Measurements from ENCODE around the gene TTC24. TPM values are rescaled to one million over a fixed set of nuclear protein-coding genes. Genes with fewer than 3 reads are reported as not detected.
"Not testable (repeated sequence)": the region's sequence is repeated elsewhere in the genome, so short reads cannot be mapped to it uniquely, and the experiment has no call there.

TTC24 gene
- polyA plus RNA-seq, 6 donors from 2014 or later = 2.4 to 4.5 (median 3.2) TPM; not detected in 1

DNA sequence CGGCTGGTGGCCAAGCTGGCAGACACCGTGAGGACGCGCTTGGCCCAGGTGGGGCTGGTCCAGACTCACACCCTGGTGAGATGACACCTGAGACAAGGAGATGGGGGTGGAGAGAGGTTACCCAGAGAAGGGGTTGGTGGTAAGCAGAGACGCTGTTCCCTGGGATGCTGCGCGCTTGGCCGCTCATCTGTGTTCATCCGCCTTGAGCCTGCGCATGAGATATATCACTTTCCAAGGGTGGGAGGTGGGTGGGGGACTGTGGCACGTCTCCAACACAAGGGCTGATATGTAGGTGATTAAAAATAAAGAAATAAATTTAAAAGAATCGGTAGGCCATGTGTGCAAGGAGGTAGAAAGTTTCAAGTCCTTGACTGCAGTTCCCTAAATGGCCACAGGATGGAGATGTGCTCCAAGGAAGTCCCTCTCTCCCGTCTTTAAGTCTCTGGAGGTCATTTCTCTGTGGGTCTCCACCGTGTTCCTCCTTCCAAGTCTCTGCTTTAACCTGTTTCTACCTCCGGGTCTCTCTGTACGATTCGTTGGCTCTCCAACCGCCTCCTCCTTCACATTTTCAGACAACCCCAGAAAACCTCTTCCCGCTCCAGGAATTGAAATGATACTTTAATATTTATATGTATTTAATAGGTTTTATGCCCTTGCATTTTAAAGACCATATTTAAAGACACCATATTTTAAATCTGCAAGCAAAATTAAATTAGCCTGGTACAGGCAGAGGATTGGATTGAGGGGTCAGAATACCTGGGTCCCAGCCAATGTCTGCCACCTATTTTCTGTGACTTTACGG, 4.5 kb downstream of the TTC24 start:
- Mint-ChIP-seq H3K9me3 (no peaks in the 10 kb centered on the region), H3K4me1 (peaks cover 34 to 46% (median 37%) of the 10 kb centered on the region in 3 donors), H3K27ac (peak overlapping the region; percentile 63 to 94 (median 86)), H3K36me3 (no peaks in the 10 kb centered on the region), H3K4me3 (peak overlapping the region in 7 of 8 donors; percentile 56 to 99 (median 89)), H3K27me3 (no peaks in the 10 kb centered on the region)
- DNase-seq (peak; percentile 70), ATAC-seq (ENCODE audit: low read depth in 2 of 2) (peak; percentile 8 to 39)

DNA sequence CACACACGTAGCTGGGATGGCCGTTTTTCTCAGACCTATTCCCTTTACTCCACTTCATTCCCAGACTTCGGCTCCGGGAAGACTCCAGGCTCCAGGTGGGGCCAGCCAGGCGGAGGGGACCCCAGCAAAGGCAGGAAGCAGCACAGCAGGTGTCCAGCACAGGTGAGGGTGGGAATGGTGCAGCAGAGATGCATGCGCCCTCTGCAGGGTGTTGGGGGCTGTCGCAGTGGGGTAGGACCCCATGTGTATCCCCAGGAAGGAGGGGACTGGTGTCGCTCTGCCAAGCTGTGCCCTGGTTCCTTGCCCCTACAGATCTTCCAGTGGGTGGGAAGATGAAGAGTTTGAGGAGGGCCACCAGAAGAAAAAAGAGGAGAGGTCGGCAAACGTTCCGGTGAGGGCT, 5.3 kb downstream of the TTC24 start:
- Mint-ChIP-seq H3K27me3 (no peaks in the 10 kb centered on the region), H3K27ac (peak overlapping the region in 2 of 6 donors; percentile 19 to 82), H3K9me3 (no peaks in the 10 kb centered on the region), H3K4me3 (peak overlapping the region in 1 of 8 donors; percentile 16), H3K36me3 (no peaks in the 10 kb centered on the region), H3K4me1 (peaks cover 34 to 46% (median 37%) of the 10 kb centered on the region in 3 donors)
- DNase-seq (no peak), ATAC-seq (ENCODE audit: low read depth in 2 of 2) (no peak)

DNA sequence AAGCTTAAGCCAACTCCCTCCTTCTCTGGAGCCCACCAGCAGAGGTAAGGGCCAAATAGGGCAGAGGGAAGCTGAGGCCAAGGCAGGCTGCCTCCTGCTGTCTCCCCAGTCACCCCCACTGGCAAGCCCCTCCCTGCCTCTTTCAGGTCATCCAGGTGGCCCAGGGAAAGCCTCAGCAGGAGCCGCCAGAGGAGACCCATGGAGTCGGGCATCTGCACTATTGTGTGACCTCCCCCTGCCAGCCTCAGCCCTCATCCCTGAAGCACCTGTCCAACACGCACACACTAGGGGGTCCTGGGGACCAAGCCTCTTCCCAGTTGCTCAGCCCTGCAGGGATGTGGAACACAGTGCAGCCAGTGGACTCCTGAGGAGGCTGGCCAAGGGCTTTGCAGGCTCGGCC, 6.8 kb downstream of the TTC24 start:
- Mint-ChIP-seq H3K27ac (no peak overlapping the region), H3K27me3 (no peaks in the 10 kb centered on the region), H3K4me1 (peaks cover 28 to 45% (median 37%) of the 10 kb centered on the region in 3 donors), H3K9me3 (no peaks in the 10 kb centered on the region), H3K36me3 (no peaks in the 10 kb centered on the region), H3K4me3 (peak overlapping the region in 1 of 8 donors; percentile 15)
- ATAC-seq (ENCODE audit: low read depth in 2 of 2) (no peak), DNase-seq (no peak)

DNA sequence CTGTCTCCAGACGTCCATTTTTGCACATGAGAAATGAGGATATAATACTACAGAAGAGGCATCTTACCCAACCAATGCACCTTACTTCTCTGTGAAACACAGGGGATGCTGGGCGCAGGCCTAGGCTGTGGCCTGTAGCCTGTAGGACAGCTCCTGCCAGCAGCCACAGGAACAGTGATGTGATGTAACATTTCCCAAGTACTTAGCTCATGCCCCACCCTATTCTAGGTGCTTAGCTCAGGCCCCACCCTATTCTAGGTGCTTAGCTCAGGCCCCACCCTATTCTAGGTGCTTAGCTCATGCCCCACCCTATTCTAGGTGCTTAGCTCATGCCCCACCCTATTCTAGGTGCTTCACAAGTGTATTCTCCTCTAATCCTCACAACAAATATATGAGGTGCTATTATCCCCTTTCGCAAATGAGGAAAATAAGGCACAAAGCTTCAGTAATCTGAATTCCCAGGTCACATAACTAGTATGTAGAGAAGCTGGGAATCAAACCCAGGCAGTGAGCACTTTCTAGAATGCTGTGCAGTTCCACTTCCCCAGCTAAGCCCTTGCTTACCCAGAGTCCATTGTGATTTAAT, 7.5 kb downstream of the TTC24 start:
- Mint-ChIP-seq H3K4me1 (peaks cover 26 to 40% (median 33%) of the 10 kb centered on the region in 3 donors), H3K27me3 (no peaks in the 10 kb centered on the region), H3K27ac (no peak overlapping the region), H3K36me3 (no peaks in the 10 kb centered on the region), H3K9me3 (no peaks in the 10 kb centered on the region), H3K4me3 (peak overlapping the region in 1 of 8 donors; percentile 18)
- DNase-seq = no peak
- no peak for ATAC-seq (ENCODE audit: low read depth in 2 of 2)

DNA sequence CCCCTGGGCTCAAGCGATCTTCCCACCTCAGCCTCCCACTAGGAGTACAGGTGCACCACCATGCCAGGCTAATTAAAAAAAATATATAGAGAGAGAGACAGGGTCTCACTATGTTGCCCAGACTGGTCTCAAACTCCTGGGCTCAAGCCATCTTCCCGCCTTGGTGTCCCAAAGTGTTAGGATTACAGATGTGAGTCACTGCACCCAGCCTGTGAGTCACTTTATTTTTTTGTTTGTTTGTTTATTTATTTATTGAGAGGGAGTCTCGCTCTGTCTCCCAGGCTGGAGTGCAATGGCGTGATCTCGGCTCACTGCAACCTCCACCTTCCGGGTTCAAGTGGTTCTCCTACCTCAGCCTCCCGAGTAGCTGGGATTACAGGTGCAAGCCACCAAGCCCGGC, 8.4 kb downstream of the TTC24 start:
- peaks cover 21 to 39% (median 33%) of the 10 kb centered on the region in 3 donors for H3K4me1 Mint-ChIP-seq
- H3K27me3 Mint-ChIP-seq; H3K36me3 Mint-ChIP-seq; DNase-seq; H3K27ac Mint-ChIP-seq; H3K4me3 Mint-ChIP-seq; ATAC-seq (ENCODE audit: low read depth in 2 of 2); H3K9me3 Mint-ChIP-seq: not testable (repeated sequence)

DNA sequence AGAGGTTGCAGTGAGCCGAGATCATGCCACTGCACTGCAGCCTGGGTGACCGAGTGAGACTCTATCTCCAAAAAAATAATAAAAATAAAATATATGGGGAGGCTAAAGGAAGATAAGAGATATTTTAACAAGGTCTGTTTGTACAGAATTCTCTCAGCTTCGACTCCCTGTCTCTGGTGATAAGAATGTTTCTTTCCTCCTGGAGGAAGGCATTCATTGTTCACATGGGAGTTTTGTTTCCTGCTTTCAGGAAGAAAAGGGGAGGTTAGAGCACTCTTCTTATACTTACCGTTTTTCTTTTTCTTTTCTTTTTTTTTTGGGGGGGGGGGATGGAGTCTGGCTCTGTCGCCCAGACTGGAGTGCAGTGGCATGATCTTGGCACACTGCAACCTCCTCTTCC, 10.0 kb downstream of the TTC24 start:
- Mint-ChIP-seq H3K36me3 (no peaks in the 10 kb centered on the region), H3K27ac (no peak overlapping the region), H3K4me3 (no peak overlapping the region), H3K27me3 (no peaks in the 10 kb centered on the region), H3K9me3 (no peaks in the 10 kb centered on the region), H3K4me1 (peaks cover 10 to 27% (median 19%) of the 10 kb centered on the region in 3 donors)
- DNase-seq (no peak), ATAC-seq (ENCODE audit: low read depth in 2 of 2) (no peak)

DNA sequence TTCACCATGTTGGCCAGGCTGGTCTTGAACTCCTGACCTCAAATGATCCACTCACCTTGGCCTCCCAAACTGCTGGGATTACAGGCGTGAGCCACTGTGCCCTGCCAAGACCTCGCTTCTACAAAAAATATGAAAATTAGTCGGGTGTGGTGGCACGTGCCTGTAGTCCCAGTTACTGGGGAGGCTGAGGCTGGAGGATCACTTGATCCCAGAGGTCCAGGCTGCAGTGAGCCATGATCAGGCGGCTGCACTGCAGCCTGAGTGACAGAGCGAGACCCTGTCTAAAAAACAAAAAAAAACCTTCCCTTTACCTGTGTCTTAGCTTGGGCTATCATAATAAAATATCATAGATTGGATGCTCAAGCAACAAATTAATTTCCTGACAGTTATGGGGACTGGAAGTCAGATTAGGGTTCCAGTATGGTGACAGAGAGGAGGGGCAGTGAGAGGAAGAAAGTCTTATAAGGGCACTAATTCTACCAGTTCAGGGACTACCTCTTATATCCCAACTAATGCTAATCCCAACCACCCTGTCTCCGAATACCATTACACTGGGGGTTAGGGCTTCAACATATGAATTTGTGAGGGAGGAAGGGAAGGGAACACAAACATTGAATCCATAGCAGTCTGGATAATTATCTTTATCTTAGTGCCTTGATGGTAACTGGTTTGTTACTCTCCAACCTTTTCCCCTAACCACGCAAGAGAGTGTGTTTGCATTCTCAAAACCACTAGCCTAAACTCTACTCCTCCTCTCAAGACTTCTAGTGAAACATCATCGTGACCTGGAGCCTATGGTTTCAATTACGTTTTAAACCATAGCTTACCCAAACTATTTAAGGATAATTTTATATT, 11.0 kb downstream of the TTC24 start:
- no peak for ATAC-seq (ENCODE audit: low read depth in 2 of 2)
- peaks cover 14 to 25% (median 19%) of the 10 kb centered on the region in 3 donors for H3K4me1 Mint-ChIP-seq
- peak overlapping the region in 7 of 8 donors; percentile 61 to 91 (median 90) for H3K4me3 Mint-ChIP-seq
- peak overlapping the region in 3 of 6 donors; percentile 57 to 77 (median 69) for H3K27ac Mint-ChIP-seq
- DNase-seq = no peak
- no peaks in the 10 kb centered on the region for H3K9me3 Mint-ChIP-seq
- H3K36me3 Mint-ChIP-seq = peaks cover 0 to 9% of the 10 kb centered on the region in 2 donors
- H3K27me3 Mint-ChIP-seq = no peaks in the 10 kb centered on the region

DNA sequence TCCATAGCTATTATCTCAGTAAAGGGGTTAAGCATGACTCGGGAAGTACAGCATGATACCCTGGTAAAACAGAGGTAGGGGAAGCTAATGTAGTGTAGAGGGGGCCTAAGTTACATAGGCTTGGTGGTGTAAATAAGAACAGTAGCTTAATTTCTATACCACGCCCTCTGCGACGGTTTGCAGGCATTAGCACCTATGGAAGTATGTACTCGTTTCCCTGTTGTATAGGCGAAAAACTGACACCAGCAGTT, 11.6 kb downstream of the TTC24 start:
- Mint-ChIP-seq H3K4me3 (peak overlapping the region; percentile 72 to 94 (median 90)), H3K4me1 (peaks cover 14 to 24% (median 19%) of the 10 kb centered on the region in 3 donors), H3K36me3 (peaks cover 0 to 13% of the 10 kb centered on the region in 2 donors), H3K27me3 (no peaks in the 10 kb centered on the region), H3K27ac (peak overlapping the region; percentile 47 to 97 (median 92)), H3K9me3 (no peaks in the 10 kb centered on the region)
- ATAC-seq (ENCODE audit: low read depth in 2 of 2) (peak; percentile 3 to 9), DNase-seq (no peak)

DNA sequence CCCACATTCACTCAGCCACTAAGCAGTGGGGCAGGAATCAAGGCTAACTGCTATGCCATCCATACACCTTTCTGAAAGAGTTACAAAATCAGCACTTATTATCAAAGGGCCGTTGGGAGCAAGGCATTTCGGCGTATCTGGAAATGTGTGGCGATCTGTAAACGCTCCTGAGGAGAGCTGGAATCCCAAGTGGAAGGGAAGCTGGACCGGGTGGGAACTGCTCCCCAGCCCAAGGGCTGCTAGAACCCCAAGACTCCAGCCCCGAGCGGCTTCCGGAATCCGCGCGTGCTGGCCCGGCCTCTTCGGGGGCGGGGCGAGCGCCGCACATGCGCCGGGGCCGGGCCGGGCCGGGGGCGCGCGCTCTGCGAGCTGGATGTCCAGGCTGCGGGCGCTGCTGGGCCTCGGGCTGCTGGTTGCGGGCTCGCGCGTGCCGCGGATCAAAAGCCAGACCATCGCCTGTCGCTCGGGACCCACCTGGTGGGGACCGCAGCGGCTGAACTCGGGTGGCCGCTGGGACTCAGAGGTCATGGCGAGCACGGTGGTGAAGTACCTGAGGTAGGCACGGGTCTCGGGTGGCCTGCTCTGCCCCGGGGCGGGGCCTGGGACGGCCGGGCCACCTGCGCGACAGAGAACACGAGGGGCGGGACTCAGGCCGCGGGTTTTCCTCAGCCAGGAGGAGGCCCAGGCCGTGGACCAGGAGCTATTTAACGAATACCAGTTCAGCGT, 12.1 kb downstream of the TTC24 start, which contains the start of gene NAXE:
Gene NAXE (plus strand): TSS at position 345 of the 726 bp plus-strand sequence. CDS start 29 bp downstream, at position 374.
- Mint-ChIP-seq H3K27ac (peak within 1 kb of the TSS; percentile 47 to 97 (median 92)), H3K4me3 (peak within 1 kb of the TSS; percentile 72 to 94 (median 90)), H3K27me3 (no peaks in the 10 kb centered on the region), H3K4me1 (peaks cover 14 to 24% (median 19%) of the 10 kb centered on the region in 3 donors), H3K9me3 (no peaks in the 10 kb centered on the region), H3K36me3 (peaks cover 0 to 14% of the 10 kb centered on the region in 2 donors)
- ATAC-seq (ENCODE audit: low read depth in 2 of 2) (peak; percentile 92 to 96), DNase-seq (peak; percentile 72)

DNA sequence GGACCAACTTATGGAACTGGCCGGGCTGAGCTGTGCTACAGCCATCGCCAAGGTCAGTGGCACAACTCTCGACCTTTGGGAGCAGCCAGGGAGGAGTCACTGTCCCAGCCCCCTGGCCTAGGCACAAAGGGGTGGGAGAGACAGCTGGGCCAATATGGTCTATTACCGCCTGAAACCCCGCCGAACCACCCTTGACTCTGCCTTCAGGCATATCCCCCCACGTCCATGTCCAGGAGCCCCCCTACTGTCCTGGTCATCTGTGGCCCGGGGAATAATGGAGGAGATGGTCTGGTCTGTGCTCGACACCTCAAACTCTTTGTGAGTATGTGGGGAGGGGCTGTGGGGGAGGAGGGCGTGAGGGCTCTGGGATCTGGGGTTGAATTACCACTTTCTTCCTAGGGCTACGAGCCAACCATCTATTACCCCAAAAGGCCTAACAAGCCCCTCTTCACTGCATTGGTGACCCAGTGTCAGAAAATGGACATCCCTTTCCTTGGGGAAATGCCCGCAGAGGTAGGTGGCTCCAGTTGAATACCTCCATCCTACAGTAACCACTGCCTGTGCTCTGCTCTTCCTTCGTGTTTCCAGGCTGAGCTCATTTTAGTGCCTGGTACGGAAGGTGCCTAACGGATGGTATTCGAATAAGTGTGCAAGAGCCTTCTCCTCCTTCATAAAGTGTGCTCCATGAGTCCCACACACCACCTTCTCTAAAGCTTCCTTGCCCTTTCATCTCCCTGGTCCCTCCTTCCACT, 12.8 kb downstream of the TTC24 start:
- no peak for DNase-seq
- H3K27ac Mint-ChIP-seq = peak overlapping the region in 4 of 6 donors; percentile 44 to 97 (median 80)
- H3K4me1 Mint-ChIP-seq = peaks cover 14 to 24% (median 19%) of the 10 kb centered on the region in 3 donors
- peaks cover 6 to 22% of the 10 kb centered on the region in 2 donors for H3K36me3 Mint-ChIP-seq
- peak overlapping the region; percentile 72 to 94 (median 90) for H3K4me3 Mint-ChIP-seq
- no peak for ATAC-seq (ENCODE audit: low read depth in 2 of 2)
- no peaks in the 10 kb centered on the region for H3K27me3 Mint-ChIP-seq
- H3K9me3 Mint-ChIP-seq = no peaks in the 10 kb centered on the region

DNA sequence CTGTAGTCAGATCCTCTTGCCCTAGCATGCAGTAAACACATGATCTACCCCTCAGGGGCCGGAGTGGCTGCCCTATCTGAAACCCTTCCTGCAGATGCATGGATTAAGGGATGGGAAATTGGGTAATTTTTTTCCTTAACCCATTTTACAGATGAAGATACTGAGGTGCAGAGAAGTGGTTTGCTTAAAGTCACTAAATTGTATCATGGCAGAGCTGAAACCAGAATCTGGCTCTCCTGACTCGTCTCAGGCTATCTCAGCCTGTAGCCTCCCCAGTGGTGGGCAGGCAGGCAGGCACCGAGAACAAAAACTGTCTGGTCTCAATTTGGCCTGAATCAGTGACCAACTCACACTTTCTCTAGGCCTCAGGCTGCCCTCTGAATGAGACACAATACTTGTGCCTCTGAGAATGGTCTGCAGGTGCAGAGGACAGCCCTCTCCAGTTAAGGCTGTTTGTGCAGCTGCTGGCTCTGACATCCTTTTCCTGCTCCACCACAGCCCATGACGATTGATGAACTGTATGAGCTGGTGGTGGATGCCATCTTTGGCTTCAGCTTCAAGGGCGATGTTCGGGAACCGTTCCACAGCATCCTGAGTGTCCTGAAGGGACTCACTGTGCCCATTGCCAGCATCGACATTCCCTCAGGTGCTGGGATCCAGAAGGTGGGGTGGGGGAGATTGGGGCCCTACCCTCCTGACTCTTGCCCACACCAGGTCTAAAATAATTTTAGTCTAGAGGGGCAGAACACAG, 13.6 kb downstream of the TTC24 start:
- Mint-ChIP-seq H3K4me3 (peak overlapping the region in 7 of 8 donors; percentile 72 to 93 (median 90)), H3K27me3 (no peaks in the 10 kb centered on the region), H3K9me3 (no peaks in the 10 kb centered on the region), H3K4me1 (peaks cover 14 to 24% (median 19%) of the 10 kb centered on the region in 3 donors), H3K27ac (peak overlapping the region in 5 of 6 donors; percentile 44 to 88 (median 77)), H3K36me3 (peaks cover 6 to 24% of the 10 kb centered on the region in 2 donors)
- no peak for ATAC-seq (ENCODE audit: low read depth in 2 of 2)
- DNase-seq = no peak

DNA sequence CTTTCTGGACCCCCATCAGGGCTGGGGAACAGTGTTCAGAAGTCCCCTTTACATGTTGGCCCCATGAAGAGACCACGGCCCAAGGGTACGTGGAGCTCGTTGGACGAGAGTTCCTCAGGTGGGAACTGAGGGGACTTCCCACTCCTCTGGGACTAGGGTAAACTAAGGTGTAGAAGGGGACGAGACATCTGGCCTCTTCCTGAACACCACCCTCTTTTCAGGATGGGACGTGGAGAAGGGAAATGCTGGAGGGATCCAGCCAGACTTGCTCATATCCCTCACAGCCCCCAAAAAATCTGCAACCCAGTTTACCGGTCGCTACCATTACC, 14.1 kb downstream of the TTC24 start:
- ATAC-seq (ENCODE audit: low read depth in 2 of 2) (no peak), DNase-seq (no peak)
- Mint-ChIP-seq H3K27ac (peak overlapping the region in 1 of 6 donors; percentile 88), H3K9me3 (no peaks in the 10 kb centered on the region), H3K36me3 (peaks cover 11 to 24% of the 10 kb centered on the region in 2 donors), H3K4me1 (peaks cover 16 to 25% (median 24%) of the 10 kb centered on the region in 3 donors), H3K4me3 (peak overlapping the region in 1 of 8 donors; percentile 90), H3K27me3 (no peaks in the 10 kb centered on the region)

All from naive B cell (primary cell).